ENCODE results near the gene KLF9.

The KLF9 gene

GRCh38 chr9:70420441-70421271 is 6.2 kb upstream of the KLF9 start (continued):
- TF ChIP-seq PRDM4 (tag by site-specific recombination; IDR thresholded peaks at IDR 0.05) (peak; percentile 7; the same call in 1 of the 2 replicates), ZBTB49 (tag by site-specific recombination; IDR thresholded peaks at IDR 0.05; ENCODE audit: low read depth) (no peak), ZFHX2 (tag by site-specific recombination; conservative IDR thresholded peaks at IDR 0.05) (peak; percentile 97), ZNF366 (tag by site-specific recombination; conservative IDR thresholded peaks at IDR 0.05) (peak; percentile 91), ZNF473 (tag by site-specific recombination; IDR thresholded peaks at IDR 0.05) (no peak), ZNF138 (tag by site-specific recombination; IDR thresholded peaks at IDR 0.05; ENCODE audit: borderline replicate concordance) (no peak), ZBTB20 (tag by site-specific recombination; IDR thresholded peaks at IDR 0.05) (no peak), ZXDB (tag by site-specific recombination; IDR thresholded peaks at IDR 0.05) (peak; percentile 35; the same call in 1 of the 2 replicates), ZNF513 (tag by site-specific recombination; IDR thresholded peaks at IDR 0.05) (no peak), ZNF558 (tag by site-specific recombination; IDR thresholded peaks at IDR 0.05) (no peak), ZNF292 (tag by site-specific recombination; IDR thresholded peaks at IDR 0.05; ENCODE audit: borderline replicate concordance, low read depth) (no peak), ZNF114 (tag by site-specific recombination; IDR thresholded peaks at IDR 0.05) (no peak), SETDB1 (IDR thresholded peaks at IDR 0.05; ENCODE audit: insufficient read length, low read length) (no peak), ZNF23 (tag by site-specific recombination; IDR thresholded peaks at IDR 0.05; ENCODE audit: borderline replicate concordance) (no peak), ZNF239 (tag by site-specific recombination; IDR thresholded peaks at IDR 0.05) (no peak), MZF1 (tag by site-specific recombination; IDR thresholded peaks at IDR 0.05; ENCODE audit: borderline replicate concordance) (peak; percentile 45; the same call in 1 of the 2 replicates), ZNF184 (tag by site-specific recombination; IDR thresholded peaks at IDR 0.05) (no peak), ZFP69B (tag by site-specific recombination; IDR thresholded peaks at IDR 0.05) (peak; percentile 21; the same call in 1 of the 2 replicates)
- TF ChIP-seq, protein P1, sequence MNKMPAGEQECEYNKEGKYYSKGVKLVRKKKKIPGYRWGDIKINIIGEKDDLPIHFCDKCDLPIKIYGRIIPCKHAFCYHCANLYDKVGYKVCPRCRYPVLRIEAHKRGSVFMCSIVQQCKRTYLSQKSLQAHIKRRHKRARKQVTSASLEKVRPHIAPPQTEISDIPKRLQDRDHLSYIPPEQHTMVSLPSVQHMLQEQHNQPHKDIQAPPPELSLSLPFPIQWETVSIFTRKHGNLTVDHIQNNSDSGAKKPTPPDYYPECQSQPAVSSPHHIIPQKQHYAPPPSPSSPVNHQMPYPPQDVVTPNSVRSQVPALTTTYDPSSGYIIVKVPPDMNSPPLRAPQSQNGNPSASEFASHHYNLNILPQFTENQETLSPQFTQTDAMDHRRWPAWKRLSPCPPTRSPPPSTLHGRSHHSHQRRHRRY (tag by site-specific recombination; IDR thresholded peaks at IDR 0.05) = no peak
- TF ChIP-seq, protein P2, sequence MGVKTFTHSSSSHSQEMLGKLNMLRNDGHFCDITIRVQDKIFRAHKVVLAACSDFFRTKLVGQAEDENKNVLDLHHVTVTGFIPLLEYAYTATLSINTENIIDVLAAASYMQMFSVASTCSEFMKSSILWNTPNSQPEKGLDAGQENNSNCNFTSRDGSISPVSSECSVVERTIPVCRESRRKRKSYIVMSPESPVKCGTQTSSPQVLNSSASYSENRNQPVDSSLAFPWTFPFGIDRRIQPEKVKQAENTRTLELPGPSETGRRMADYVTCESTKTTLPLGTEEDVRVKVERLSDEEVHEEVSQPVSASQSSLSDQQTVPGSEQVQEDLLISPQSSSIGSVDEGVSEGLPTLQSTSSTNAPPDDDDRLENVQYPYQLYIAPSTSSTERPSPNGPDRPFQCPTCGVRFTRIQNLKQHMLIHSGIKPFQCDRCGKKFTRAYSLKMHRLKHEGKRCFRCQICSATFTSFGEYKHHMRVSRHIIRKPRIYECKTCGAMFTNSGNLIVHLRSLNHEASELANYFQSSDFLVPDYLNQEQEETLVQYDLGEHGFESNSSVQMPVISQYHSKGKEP (tag by site-specific recombination; IDR thresholded peaks at IDR 0.05) = peak; percentile 69
- TF ChIP-seq, protein P3, sequence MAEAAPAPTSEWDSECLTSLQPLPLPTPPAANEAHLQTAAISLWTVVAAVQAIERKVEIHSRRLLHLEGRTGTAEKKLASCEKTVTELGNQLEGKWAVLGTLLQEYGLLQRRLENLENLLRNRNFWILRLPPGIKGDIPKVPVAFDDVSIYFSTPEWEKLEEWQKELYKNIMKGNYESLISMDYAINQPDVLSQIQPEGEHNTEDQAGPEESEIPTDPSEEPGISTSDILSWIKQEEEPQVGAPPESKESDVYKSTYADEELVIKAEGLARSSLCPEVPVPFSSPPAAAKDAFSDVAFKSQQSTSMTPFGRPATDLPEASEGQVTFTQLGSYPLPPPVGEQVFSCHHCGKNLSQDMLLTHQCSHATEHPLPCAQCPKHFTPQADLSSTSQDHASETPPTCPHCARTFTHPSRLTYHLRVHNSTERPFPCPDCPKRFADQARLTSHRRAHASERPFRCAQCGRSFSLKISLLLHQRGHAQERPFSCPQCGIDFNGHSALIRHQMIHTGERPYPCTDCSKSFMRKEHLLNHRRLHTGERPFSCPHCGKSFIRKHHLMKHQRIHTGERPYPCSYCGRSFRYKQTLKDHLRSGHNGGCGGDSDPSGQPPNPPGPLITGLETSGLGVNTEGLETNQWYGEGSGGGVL (tag by site-specific recombination; IDR thresholded peaks at IDR 0.05) = peak; percentile 81
- TF ChIP-seq, protein P4, sequence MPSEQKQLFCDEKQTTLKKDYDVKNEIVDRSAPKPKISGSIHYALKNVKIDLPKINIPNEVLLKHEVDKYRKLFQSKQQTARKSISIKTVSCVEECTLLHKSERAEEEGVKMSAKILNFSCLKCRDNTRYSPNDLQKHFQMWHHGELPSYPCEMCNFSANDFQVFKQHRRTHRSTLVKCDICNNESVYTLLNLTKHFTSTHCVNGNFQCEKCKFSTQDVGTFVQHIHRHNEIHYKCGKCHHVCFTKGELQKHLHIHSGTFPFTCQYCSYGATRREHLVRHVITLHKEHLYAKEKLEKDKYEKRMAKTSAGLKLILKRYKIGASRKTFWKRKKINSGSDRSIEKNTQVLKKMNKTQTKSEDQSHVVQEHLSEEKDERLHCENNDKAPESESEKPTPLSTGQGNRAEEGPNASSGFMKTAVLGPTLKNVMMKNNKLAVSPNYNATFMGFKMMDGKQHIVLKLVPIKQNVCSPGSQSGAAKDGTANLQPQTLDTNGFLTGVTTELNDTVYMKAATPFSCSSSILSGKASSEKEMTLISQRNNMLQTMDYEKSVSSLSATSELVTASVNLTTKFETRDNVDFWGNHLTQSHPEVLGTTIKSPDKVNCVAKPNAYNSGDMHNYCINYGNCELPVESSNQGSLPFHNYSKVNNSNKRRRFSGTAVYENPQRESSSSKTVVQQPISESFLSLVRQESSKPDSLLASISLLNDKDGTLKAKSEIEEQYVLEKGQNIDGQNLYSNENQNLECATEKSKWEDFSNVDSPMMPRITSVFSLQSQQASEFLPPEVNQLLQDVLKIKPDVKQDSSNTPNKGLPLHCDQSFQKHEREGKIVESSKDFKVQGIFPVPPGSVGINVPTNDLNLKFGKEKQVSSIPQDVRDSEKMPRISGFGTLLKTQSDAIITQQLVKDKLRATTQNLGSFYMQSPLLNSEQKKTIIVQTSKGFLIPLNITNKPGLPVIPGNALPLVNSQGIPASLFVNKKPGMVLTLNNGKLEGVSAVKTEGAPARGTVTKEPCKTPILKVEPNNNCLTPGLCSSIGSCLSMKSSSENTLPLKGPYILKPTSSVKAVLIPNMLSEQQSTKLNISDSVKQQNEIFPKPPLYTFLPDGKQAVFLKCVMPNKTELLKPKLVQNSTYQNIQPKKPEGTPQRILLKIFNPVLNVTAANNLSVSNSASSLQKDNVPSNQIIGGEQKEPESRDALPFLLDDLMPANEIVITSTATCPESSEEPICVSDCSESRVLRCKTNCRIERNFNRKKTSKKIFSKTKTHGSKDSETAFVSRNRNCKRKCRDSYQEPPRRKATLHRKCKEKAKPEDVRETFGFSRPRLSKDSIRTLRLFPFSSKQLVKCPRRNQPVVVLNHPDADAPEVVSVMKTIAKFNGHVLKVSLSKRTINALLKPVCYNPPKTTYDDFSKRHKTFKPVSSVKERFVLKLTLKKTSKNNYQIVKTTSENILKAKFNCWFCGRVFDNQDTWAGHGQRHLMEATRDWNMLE (tag by site-specific recombination; conservative IDR thresholded peaks at IDR 0.05; ENCODE audit: low read depth) = no peak

All from HEK293 (cell line).